ENCODE data around the gene PEX19.
A peak's percentile ranks its signal among the peaks of the same experiment; 100 is the strongest.

Gene PEX19

DNA sequence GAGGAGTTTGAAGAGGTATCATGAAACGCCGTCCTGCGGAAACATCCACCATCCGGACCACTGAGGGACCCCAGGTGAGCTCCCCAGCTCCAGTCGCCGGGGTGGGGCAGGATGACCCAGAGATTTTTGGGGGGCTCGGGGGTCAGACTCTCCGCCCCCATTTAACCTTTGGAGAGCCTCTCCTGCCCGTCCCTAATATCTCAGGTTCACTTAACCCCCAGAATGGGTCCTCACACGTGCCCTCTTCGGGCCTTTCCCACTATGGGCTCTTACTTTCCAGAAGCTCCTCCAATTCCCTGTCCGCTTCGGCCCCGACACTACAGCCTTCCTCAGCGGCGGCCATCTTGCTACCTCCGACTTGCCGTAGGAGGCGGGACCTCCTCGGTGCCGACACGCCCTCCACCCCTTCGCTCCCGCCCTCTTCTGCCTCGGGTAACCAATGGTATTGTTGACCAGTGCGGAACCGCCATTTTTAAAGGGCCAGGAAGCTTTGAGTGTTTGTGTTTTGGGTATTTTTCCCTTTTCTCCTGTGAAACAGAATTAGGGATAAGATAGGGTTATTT, at the start of gene PEX19:
Gene PEX19 (minus strand): TSS at position 352 of the 563 bp plus-strand sequence. CDS start 9 bp downstream, at position 343.
- Mint-ChIP-seq H3K36me3 (ENCODE audit: low read depth) (peaks cover 64% of the 10 kb centered on the region), H3K4me3 (peak within 1 kb of the TSS; percentile 98), H3K4me1 (ENCODE audit: low read depth) (peaks cover 23% of the 10 kb centered on the region), H3K9me3 (no peaks in the 10 kb centered on the region), H3K27me3 (no peaks in the 10 kb centered on the region), H3K27ac (peak within 1 kb of the TSS; percentile 96)
- peak; percentile 96 for DNase-seq

- no peaks in the 10 kb centered on the region for H3K9me3 Mint-ChIP-seq
- H3K27ac Mint-ChIP-seq = peak overlapping the region; percentile 62
- no peaks in the 10 kb centered on the region for H3K27me3 Mint-ChIP-seq
- no peak overlapping the region for H3K4me3 Mint-ChIP-seq
- peaks cover 2% of the 10 kb centered on the region for H3K4me1 Mint-ChIP-seq (ENCODE audit: low read depth)
- no peak for DNase-seq
- H3K36me3 Mint-ChIP-seq (ENCODE audit: low read depth) = peaks cover 85% of the 10 kb centered on the region
Observed at GRCh38 chr1:160332516-160332915, 47.6 kb upstream of the PEX19 start.

DNA sequence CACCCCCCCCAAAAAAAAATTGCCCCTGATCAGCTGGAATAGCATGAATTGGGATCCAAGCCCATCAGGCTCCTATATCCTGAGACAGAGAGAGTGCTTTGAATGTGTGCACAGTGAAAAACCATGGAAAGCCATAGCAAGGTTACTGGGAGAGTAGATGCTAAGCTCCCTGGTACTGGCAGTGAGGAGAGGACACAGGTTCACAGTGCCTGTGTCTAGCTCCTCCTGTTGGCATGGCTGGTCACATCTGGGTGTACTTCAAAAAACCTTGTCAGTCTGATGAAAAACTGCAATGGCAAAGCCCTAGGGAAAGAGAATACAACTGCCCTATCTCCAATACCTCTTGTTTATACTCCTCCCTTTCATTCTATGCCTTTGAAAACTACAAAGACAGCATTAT, 45.2 kb upstream of the PEX19 start:
- H3K9me3 Mint-ChIP-seq = no peaks in the 10 kb centered on the region
- H3K4me3 Mint-ChIP-seq = no peak overlapping the region

DNA sequence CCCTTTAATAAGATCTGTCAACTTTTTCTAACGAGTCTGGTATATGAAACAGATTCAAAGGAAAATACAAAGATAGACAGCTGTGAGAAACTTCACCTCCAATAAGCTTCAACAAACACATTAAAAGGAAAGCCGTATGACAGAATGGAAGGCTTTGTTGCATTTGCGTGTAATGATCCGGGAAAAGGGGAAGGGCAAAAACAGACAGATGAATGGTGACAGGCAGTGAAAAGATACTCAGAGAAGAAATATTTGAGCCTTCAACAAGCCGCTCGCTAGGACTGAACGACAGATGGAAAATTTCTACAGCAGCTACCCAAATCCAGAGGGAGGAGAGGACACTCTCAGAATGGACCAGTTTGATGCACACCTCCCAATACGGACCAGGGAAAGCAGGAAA, 43.3 kb upstream of the PEX19 start:
- Mint-ChIP-seq H3K27me3 (no peaks in the 10 kb centered on the region), H3K4me3 (no peak overlapping the region), H3K4me1 (ENCODE audit: low read depth) (no peaks in the 10 kb centered on the region), H3K36me3 (ENCODE audit: low read depth) (peaks cover 91% of the 10 kb centered on the region), H3K27ac (no peak overlapping the region), H3K9me3 (no peaks in the 10 kb centered on the region)
- no peak for DNase-seq

More for the DNA sequence above, 45.2 kb upstream of the PEX19 start:
- Mint-ChIP-seq H3K4me1 (ENCODE audit: low read depth) (no peaks in the 10 kb centered on the region), H3K36me3 (ENCODE audit: low read depth) (peaks cover 88% of the 10 kb centered on the region), H3K27me3 (no peaks in the 10 kb centered on the region), H3K27ac (peak overlapping the region; percentile 38)
- DNase-seq = no peak

DNA sequence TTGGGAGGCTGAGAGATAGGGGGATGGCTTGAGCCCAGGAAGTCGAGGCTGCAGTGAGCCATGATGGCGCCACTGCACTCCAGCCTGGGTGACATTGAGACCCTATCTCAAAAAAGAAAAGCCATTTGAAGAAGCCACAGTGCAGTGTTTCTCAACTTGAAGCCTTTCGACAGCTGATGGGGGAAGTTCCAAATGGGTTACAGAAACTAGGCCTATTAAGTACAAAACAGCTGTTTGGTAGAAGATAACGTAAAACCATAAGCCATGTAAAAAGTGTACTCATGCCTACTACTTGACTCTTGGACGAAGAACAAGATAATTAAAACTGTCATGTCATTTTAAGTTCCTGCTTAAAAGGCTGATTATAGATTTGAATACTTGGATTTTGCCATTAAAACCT, 41.5 kb upstream of the PEX19 start:
- Mint-ChIP-seq H3K27me3 (no peaks in the 10 kb centered on the region), H3K4me1 (ENCODE audit: low read depth) (peaks cover 6% of the 10 kb centered on the region), H3K27ac (no peak overlapping the region), H3K4me3 (no peak overlapping the region), H3K9me3 (no peaks in the 10 kb centered on the region), H3K36me3 (ENCODE audit: low read depth) (peaks cover 92% of the 10 kb centered on the region)
- DNase-seq = no peak

DNA sequence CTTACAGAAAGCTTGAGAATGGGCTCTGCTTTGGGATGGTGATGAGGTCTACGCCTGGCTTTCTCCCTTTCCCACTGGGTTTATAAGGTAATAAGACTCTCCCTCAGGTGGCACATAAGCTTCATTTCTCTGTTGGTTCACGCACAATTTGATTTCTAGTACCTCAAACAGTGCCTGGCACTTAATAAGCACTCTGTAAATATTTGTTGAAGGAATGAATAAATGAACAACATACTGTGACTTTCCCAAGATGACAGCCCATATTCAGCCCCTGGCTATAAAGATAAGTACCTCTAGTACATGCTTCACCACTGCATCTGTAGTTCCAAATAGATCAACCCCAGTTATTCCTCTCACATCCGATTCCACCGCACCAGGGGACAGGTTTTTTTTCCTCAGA, 40.3 kb upstream of the PEX19 start:
- peaks cover 15% of the 10 kb centered on the region for H3K4me1 Mint-ChIP-seq (ENCODE audit: low read depth)
- H3K27ac Mint-ChIP-seq = peak overlapping the region; percentile 11
- DNase-seq = no peak
- H3K9me3 Mint-ChIP-seq = no peaks in the 10 kb centered on the region
- H3K27me3 Mint-ChIP-seq = no peaks in the 10 kb centered on the region
- no peak overlapping the region for H3K4me3 Mint-ChIP-seq
- peaks cover 91% of the 10 kb centered on the region for H3K36me3 Mint-ChIP-seq (ENCODE audit: low read depth)

GRCh38 chr1:160322831-160323230, 37.9 kb upstream of the PEX19 start:
- H3K27me3 Mint-ChIP-seq = no peaks in the 10 kb centered on the region
- DNase-seq = no peak
- peaks cover 2% of the 10 kb centered on the region for H3K9me3 Mint-ChIP-seq
- no peak overlapping the region for H3K4me3 Mint-ChIP-seq
- H3K36me3 Mint-ChIP-seq (ENCODE audit: low read depth) = peaks cover 89% of the 10 kb centered on the region
- no peak overlapping the region for H3K27ac Mint-ChIP-seq
- H3K4me1 Mint-ChIP-seq (ENCODE audit: low read depth) = peaks cover 25% of the 10 kb centered on the region

GRCh38 chr1:160315359-160315758, 30.4 kb upstream of the PEX19 start:
- H3K36me3 Mint-ChIP-seq (ENCODE audit: low read depth) = peaks cover 94% of the 10 kb centered on the region
- H3K4me3 Mint-ChIP-seq = no peak overlapping the region
- H3K27ac Mint-ChIP-seq = peak overlapping the region; percentile 73
- peaks cover 11% of the 10 kb centered on the region for H3K9me3 Mint-ChIP-seq
- H3K27me3 Mint-ChIP-seq = no peaks in the 10 kb centered on the region
- no peak for DNase-seq
- H3K4me1 Mint-ChIP-seq (ENCODE audit: low read depth) = peaks cover 24% of the 10 kb centered on the region

DNA sequence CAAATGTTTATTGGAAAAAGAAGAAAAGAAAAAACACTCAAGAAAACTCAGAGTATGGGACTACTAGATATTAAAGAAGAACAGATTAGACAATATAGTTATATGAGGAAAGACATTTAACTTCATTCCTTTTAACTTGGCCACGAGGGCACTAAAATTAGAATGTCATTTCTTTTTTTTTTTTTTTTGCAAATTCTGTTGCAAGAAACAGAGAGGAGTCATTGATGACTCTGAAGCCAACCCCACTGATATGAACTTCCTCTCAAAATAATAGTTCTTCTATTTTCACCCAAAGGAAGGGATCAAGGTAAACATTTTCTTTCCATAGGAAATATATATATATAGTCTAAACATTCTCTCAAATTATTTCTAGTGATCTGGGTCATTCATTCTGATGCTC, 24.6 kb upstream of the PEX19 start:
- Mint-ChIP-seq H3K27me3 (no peaks in the 10 kb centered on the region), H3K36me3 (ENCODE audit: low read depth) (peaks cover 95% of the 10 kb centered on the region), H3K4me1 (ENCODE audit: low read depth) (no peaks in the 10 kb centered on the region), H3K4me3 (no peak overlapping the region), H3K27ac (peak overlapping the region; percentile 60), H3K9me3 (no peaks in the 10 kb centered on the region)
- DNase-seq = no peak

GRCh38 chr1:160309185-160309557, 24.2 kb upstream of the PEX19 start:
- Mint-ChIP-seq H3K36me3 (ENCODE audit: low read depth) (peaks cover 93% of the 10 kb centered on the region), H3K4me3 (no peak overlapping the region)
- no peak for DNase-seq

DNA sequence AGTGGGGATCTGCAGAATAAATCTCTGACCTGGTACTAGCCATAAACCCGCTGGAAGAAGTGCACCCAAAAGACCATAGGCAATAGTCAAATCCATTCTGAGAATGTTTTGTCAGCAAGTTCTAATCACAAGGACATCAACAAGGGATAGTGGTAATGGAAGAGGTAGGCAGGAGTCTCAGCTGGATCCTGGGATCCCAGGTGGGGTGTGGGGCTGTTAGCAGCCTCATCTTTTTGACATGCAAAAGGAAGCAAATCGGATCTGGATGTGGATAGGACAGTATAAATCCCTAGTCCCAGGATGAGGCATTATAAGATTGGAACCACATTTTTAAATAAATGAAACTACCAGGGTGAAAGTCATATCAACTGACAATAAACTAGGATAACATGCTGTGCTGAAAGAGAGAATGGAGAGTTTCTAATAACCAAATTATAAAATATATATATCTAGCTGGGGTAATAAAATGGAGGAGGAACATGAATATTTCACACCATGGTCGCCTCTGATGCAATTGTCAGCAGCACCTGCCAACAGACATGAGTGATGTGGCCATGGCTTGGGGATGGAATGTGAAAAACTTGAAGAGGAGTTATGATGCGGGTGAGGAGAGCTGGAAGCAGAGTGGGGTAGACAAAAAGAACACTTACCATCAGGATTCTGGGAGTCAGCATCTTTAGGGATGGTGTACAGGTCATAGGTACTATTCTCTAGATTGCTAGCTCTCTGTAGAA, 23.7 kb upstream of the PEX19 start:
- Mint-ChIP-seq H3K27me3 (no peaks in the 10 kb centered on the region), H3K4me3 (no peak overlapping the region), H3K36me3 (ENCODE audit: low read depth) (peaks cover 91% of the 10 kb centered on the region), H3K4me1 (ENCODE audit: low read depth) (no peaks in the 10 kb centered on the region), H3K27ac (peak overlapping the region; percentile 42), H3K9me3 (no peaks in the 10 kb centered on the region)
- DNase-seq = no peak

More at GRCh38 chr1:160309185-160309557, 24.2 kb upstream of the PEX19 start:
- H3K9me3 Mint-ChIP-seq = no peaks in the 10 kb centered on the region
- H3K27me3 Mint-ChIP-seq = no peaks in the 10 kb centered on the region
- peak overlapping the region; percentile 60 for H3K27ac Mint-ChIP-seq
- H3K4me1 Mint-ChIP-seq (ENCODE audit: low read depth) = no peaks in the 10 kb centered on the region

DNA sequence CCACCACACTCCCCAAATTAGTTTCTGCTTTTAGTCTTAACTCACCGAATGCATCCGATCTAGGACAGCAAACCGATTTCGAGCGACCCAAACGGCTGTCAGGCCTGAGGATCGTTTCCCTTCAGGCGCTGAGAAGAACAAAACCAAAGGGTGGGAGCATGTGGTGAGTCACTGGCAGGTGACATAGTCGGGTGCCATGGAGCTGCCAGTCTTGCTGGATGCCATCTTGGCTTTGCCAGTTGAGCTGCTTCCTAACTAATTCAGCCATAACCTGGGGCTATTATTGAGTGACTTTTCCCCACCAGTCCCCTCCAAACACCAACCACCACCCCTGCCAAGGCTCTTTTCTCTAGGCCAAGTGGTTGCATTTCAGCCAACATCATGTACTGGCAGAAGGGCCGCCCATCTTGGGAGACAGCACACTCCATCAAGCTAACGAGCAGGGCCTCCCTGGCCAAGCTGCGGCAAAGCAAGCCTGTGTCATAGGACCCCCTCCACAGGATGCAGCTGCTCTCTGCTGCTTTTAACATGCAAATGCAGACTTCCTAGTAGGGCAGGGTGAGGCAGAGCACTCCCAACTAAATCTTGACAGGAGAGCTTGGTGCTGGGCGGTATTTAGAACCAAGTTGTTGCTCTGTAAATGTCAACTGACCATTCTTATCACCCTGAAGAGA, 22.3 kb upstream of the PEX19 start:
- H3K4me1 Mint-ChIP-seq (ENCODE audit: low read depth) = no peaks in the 10 kb centered on the region
- H3K4me3 Mint-ChIP-seq = no peak overlapping the region
- no peaks in the 10 kb centered on the region for H3K27me3 Mint-ChIP-seq
- no peaks in the 10 kb centered on the region for H3K9me3 Mint-ChIP-seq
- H3K27ac Mint-ChIP-seq = peak overlapping the region; percentile 26
- no peak for DNase-seq
- H3K36me3 Mint-ChIP-seq (ENCODE audit: low read depth) = peaks cover 86% of the 10 kb centered on the region

GRCh38 chr1:160300173-160300572, 15.2 kb upstream of the PEX19 start:
- peaks cover 75% of the 10 kb centered on the region for H3K36me3 Mint-ChIP-seq (ENCODE audit: low read depth)

GRCh38 chr1:160296036-160296435, 11.1 kb upstream of the PEX19 start:
- Mint-ChIP-seq H3K4me1 (ENCODE audit: low read depth) (peaks cover 1% of the 10 kb centered on the region), H3K27me3 (no peaks in the 10 kb centered on the region), H3K4me3 (no peak overlapping the region), H3K9me3 (no peaks in the 10 kb centered on the region), H3K36me3 (ENCODE audit: low read depth) (peaks cover 95% of the 10 kb centered on the region), H3K27ac (peak overlapping the region; percentile 50)
- DNase-seq = no peak

More at GRCh38 chr1:160300173-160300572, 15.2 kb upstream of the PEX19 start:
- H3K4me3 Mint-ChIP-seq = no peak overlapping the region
- DNase-seq = no peak
- H3K27ac Mint-ChIP-seq = no peak overlapping the region
- no peaks in the 10 kb centered on the region for H3K4me1 Mint-ChIP-seq (ENCODE audit: low read depth)
- no peaks in the 10 kb centered on the region for H3K9me3 Mint-ChIP-seq
- H3K27me3 Mint-ChIP-seq = no peaks in the 10 kb centered on the region
